Sigmoid colon (tissue), 4 donors: Measurements from ENCODE around the gene ARG2.

Source experiments
- CTCF ChIP-seq, 4 experiments: fragments of 450-650 bp in 3 of 4; fragments of 200-600 bp in 1 of 4; IDR thresholded peaks; one replicate each; pipeline ENCODE4 v1.5.1; 2016 to 2019; ENCODE audit warnings: antibody characterized with exemption in 4 of 4, mild to moderate bottlenecking in 3 of 4, moderate library complexity in 2 of 4
- POLR2A ChIP-seq, 2 donors: fragments of 450-650 bp; IDR thresholded peaks; one replicate each; pipeline ENCODE4 v1.6.1; 2016; ENCODE audit warnings: antibody characterized with exemption in 2 of 2, mild to moderate bottlenecking in 2 of 2, moderate library complexity in 2 of 2
- POLR2AphosphoS5 ChIP-seq, 4 donors: sonication (generic); formaldehyde crosslinking; IDR thresholded peaks; one replicate each; pipeline ENCODE4 v1.6.1; 2017; ENCODE audit warnings: antibody characterized with exemption in 4 of 4

- TF ChIP-seq CTCF (IDR thresholded peaks at IDR 0.05) (no peak), POLR2AphosphoS5 (IDR thresholded peaks at IDR 0.05) (no peak), POLR2A (IDR thresholded peaks at IDR 0.05) (no peak)
Observed at GRCh38 chr14:67581643-67582042, 38.1 kb upstream of the ARG2 start.
